Measurements from ENCODE around the gene NADK2.
"Not testable (repeated sequence)": the region's sequence is repeated elsewhere in the genome, so short reads cannot be mapped to it uniquely, and the experiment has no call there.

Gene NADK2

DNA sequence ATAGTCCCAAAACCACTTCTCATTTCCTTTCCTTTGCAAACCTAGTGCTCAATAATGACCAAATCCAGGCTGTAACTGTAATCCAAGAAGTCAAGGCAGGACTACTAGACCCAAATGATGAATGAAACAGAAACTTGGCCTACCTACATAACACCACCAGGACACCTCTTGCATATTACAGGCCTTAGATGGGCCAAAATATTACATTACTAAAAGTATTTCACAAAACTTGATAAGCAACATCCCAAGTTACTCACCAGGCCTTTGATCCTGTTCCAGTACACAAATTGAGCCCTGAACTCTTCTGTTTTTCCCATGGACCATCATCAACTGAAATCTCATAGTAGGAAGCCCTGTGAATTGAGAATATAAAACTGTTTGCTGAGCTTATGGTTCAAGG is 34.8 kb downstream of the NADK2 start:
- DNase-seq (ENCODE audit: low read depth) = no peak

DNA sequence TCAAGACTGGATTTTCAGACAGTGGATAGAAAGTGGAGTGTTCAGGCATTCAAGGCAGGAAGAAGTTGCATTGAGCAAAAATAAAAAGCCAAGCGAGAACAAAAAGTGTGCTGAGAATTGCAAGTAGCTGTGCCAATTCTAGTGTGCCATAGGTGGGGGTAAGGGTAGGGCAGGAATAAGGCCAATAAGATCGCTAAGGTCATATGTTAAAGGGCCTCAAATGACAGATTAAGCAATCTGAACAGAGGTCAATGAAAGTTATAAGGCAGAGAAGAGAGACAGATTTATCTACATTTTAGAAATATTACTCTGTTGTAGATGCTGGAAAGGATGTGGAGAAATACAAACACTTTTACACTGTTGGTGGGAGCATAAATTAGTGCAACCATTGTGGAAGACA is 36.4 kb downstream of the NADK2 start:
- DNase-seq (ENCODE audit: low read depth) = no peak

DNA sequence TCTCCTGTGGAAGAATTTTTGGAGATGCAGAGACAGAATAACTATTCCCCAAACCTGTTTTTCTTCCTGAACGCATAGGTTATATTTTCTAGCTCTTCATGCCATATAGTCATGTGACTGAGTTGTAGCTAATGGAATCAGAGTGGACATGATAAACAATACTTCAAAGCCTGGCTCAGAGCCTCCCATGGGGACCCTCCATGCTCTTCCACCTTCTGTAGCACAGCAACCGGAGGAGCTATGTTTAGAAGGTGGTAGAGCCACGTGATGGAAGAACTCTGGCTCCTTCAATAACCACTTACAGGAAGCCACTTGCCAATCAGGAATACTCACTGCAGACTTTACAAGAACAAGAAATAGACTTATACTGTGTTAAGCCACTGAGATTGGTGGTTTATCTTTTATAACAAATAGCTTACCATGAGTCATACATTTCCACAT is 39.2 kb downstream of the NADK2 start:
- no peak for DNase-seq (ENCODE audit: low read depth)

DNA sequence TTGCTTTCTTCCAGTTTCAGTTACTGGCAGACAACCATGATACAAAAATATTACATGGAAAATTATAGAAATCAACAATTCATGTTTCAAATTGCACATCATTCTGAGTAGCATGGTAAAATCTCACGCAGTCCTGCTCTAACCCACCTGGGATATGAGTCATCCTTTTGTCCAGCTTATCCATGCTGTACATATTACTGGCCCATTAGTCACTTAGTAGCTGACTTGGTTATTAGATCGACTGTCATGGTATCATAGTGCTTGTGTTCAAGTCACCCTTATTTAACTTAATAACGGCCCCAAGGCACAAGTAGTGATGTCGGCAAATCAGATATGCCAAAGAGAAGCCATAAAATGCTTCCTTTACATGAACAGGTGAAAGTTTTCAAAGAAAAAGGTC is 41.2 kb downstream of the NADK2 start:
- no peak for DNase-seq (ENCODE audit: low read depth)

DNA sequence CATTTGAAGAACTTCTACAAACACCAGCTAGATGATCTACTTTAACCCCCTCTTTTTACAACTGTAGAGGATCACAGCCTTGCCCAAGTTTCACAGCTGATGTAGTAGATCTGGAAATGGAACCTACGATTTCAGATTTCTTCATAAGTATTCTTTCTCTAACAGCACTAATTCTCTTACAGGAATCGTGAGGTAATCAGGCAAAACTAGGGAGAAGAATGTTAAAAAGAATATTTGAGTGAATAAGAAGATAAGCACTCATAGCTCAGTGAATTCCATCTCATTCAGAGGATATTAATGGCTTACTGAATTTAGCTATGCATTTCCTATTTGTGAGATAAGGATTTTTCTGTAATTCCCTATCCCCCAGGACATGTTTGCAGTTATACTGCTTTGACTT is 42.1 kb downstream of the NADK2 start:
- DNase-seq (ENCODE audit: low read depth) = no peak

DNA sequence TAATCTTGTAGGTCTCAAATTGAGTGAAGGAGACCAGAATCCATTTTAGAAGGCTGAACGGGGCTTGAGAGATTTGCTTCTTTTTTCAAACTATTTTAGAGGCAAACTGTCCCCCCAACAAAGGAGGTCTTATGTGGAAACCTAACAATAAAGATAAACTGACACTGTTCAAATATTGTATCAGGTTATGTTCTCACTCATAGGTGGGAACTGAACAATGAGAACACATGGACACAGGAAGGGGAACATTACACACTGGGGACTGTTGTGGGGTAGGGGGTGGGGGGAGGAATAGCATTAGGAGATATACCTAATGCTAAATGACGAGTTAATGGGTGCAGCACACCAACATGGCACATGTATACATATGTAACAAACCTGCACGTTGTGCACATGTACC is 42.9 kb downstream of the NADK2 start:
- not testable (repeated sequence) for DNase-seq (ENCODE audit: low read depth)

DNA sequence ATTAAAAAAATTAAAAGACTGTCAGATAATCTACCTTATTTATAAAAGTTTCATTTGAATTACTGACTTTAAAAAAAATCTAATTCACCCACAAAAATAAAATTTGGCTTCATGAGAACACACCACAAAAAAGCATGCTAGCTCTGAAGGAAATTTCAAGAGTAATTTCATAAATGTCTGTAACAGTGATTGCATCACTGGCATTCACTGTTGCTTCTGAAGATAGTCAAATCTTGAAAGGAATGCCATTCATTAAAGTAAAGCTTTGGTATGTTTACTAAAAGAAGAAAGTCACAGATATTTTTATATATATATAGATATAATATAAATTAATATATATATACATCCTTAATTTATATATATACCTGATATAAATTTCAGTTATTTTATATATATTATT is 43.4 kb downstream of the NADK2 start:
- DNase-seq (ENCODE audit: low read depth) = no peak

DNA sequence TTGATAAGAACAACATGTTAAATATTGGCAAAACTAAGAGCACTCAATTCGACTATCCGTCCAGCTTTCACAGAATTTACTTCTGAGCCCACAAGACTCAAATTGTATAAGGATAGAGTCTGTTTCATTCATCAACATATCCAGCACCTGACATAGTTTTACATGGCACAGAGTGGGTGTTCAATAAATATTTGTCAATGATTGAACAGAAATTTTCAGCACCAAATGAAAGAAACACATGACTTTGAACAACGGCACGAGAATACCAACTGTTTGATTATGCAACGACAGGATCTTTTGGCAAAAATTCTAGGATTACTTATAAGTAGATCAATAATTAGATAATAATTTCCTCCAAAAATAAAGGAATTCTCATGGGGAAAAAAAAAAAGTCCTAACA is 48.0 kb downstream of the NADK2 start:
- no peak for DNase-seq (ENCODE audit: low read depth)

DNA sequence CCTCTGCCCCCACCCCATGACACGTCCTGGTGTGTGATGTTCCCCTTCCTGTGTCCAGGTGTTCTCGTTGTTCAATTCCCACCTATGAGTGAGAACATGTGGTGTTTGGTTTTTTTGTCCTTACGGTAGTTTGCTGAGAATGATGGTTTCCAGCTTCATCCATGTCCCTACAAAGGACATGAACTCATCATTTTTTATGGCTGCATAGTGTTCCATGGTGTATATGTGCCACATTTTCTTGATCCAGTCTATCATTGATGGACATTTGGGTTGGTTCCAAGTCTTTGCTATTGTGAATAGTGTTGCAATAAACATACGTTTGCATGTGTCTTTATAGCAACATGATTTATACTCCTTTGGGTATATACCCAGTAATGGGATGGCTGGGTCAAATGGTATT is 57.3 kb downstream of the NADK2 start:
- not testable (repeated sequence) for DNase-seq (ENCODE audit: low read depth)

DNA sequence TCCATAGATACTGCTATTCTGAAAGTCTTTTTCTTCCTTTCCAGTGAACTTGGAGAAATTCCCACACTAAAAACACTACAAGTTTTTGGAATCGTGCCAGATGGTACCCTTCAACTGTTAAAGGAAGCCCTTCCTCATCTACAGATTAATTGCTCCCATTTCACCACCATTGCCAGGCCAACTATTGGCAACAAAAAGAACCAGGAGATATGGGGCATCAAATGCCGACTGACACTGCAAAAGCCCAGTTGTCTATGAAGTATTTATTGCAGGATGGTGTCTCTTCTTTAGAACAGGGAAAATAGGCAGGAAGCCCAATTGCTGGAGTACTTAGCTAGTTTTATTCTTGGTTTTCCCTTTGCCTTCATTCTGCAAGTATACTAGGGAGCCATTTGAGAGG is 60.0 kb downstream of the NADK2 start:
- DNase-seq (ENCODE audit: low read depth) = no peak

DNA sequence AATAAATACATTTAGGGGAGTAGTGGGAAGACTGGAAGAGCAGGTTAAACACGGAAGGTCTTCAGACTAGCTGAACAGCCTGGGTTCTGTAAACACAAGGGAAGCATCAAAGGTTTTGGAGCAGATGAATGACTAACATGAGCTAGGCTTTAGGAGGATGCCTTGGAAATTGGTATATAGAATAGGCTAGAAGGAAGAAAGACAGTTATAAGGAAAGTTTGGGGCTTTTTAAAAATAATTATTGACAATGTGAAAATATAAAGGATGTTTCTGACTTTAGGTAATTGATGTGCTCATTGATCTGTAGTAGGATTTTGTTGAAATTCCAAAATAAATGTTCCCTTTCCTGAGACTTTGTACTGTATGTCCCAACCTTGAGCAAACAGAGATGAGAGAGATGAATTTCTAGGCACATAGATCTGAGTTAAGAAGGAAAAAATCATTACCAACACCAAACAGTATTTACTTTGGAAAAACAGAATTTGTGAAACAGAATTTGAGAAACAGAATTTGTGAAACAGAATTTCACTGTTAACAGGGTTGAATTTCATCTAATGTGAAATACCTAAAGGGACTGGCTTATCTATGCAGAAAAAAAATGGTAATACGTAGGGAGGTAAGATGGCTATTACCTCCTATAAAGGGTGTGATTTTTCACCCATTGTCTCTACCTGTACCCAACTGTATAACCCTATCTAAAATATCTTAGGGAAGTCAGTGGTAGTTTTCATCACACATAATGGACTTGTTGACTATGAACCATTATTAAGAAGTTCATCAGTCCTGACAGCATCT is 61.0 kb downstream of the NADK2 start:
- DNase-seq (ENCODE audit: low read depth) = no peak

DNA sequence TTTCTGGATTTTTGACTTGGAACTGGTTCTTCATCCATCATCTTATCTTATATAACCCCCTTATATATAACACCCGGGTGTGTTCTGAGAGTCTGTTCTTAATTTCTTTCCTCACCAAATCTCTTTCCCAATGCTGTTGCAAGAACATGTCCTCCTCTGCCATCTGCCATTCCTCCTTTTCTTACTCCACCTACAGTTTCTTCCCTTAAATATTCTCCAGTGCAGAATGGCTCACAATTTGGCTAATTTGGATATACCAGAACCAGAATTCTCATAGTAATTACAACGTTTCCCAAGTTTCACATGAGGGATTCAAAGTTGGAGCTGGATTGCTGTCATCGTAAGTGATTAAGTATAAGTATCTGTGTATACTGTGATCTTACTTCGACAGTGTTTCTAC is 61.8 kb downstream of the NADK2 start:
- DNase-seq (ENCODE audit: low read depth) = no peak

DNA sequence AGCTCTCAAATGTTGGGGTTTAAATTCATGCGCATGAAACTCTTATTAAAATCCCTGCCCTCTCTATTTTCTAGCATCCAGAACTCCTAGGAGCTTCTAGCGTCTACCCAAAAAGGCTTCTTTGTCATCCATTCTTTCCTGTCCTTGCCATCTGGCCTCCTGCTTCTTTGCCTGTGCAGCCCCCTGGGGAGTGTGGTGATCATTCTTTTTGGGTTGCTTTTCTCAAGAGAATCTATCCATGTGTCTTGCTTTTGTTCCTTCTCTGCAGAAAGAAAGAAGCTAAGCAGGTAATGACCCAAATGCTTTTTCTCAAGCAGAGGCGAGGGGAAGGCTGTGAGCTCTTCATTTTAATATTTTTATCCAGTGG is 63.2 kb downstream of the NADK2 start:
- no peak for DNase-seq (ENCODE audit: low read depth)

DNA sequence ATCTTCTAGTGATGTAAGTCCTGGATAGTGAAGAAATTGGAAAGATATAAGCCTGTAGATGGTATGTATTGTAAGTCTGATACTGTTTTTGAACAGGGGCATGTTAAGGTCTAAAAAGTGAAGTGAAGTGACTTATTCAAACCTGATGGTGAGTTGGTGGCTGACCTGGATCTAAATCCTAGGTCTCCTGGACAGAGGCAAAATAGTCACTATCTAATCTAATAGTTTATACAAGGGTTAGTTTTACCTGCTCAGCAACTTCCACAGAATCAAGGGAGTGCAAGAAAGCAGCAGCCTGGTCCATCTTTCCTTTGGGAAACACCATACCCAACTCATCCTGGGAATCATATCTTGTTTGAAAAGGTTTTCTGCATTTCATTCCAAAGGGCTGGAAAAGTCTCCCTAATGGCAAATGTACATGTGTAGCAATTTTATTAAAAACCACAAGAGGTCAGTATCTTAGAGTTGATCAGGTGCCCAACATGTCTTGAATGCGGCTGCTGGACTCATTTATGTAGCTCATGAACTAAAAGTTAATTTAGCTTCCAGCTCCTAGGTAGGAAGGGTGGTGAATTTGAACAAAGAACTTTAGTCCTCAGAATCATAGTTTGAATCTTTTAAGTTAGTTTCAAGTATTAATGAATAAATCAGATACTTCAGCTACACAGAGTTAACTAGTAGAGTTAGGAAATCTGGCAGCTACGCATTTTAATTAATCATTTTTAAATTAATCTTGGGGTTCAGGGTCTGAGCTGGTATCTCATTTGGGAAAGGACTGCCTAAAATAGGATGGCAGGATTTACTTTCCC is 63.8 kb downstream of the NADK2 start:
- DNase-seq (ENCODE audit: low read depth) = peak; percentile 37

DNA sequence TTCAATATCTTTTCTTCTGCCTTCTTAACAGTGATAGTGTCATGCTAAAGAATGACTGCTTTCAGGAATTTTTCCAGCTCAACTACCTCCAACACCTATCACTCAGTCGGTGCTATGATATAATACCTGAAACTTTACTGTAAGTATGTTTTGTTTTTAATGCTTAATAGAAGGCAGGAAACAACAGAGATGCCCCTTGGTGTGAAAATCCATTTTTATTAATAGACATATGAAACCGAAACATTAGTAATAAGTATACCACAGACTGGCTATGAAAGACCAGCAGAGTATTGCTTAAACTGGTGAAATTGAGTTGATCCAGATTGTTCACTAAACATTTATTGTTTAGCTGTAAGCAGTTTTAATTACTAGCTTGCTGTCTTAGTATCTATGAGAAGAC is 64.6 kb downstream of the NADK2 start:
- no peak for DNase-seq (ENCODE audit: low read depth)

DNA sequence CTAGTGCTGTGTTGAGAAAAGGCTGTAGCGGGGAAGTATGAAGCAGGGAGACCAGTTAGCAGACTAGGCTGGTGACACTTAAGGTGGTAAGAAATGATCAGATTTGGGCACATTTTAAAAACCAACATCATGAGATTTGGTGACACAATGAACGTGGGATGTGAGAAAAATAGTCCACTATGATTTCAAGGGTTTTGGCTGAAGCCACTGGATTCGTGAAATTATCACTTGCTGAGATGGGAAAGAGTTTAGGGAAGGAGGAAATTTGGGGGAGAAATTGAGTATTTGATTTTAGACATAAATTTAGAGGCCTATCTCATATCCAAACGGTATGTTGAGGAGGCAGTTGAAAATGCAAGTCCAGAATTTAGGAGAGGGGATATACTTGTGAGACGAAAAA is 66.7 kb downstream of the NADK2 start:
- no peak for DNase-seq (ENCODE audit: low read depth)

DNA sequence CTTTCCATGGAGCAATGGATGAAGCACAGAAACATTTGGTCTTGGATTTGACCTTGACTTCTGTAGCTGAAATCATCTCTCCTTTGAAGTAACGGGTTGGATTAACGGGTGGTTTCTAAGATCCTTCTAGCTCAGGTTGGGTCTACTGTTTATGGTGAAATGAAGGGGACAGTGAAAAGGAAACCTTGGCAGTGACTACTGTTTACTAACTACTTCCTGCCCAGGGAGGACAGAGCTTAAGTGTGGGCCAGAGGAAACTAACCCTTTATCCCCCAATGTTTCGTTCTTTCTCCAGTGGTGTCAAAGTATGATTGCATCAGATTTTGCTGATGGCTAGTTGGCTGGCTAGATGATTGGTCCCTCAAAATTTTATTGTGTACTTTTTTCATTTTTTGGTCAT is 67.6 kb downstream of the NADK2 start:
- no peak for DNase-seq (ENCODE audit: low read depth)

DNA sequence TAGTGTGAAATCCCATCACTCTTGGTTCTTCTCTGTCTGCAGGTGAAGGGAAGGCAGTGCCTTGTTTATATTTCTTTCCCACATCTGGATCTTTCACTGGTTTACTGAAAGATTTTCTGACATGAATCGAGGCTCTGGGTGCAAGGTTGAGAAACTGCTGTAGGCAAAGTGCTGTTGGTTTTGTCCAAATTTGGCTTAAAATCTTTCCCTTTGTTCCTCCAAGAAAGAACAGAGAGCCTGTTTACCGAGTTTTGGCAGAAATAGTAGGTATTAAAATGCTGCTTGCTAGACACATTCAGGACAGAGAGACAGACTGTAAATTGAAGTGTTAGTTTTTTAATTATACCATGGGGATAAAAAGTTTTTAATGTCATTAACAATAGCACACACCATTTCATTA is 68.3 kb downstream of the NADK2 start:
- DNase-seq (ENCODE audit: low read depth) = no peak

DNA sequence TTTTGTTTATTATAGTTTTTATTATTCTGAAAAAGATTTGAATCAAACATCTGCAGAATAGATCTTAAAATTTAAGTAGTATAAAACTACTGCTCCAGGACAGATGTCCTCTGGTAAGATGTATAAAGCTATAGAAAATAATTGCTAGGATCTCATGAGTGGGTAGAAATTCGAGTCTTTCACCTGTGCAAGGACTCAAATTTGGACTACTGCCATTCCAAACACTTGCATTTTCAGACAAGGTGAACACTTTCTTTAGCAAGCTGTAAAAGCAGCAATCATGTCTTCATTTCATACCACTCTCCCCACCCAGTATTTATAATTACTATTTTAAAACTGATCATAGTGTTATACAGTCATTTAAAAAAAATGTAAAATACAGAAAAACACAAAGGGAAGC is 69.1 kb downstream of the NADK2 start:
- no peak for DNase-seq (ENCODE audit: low read depth)

DNA sequence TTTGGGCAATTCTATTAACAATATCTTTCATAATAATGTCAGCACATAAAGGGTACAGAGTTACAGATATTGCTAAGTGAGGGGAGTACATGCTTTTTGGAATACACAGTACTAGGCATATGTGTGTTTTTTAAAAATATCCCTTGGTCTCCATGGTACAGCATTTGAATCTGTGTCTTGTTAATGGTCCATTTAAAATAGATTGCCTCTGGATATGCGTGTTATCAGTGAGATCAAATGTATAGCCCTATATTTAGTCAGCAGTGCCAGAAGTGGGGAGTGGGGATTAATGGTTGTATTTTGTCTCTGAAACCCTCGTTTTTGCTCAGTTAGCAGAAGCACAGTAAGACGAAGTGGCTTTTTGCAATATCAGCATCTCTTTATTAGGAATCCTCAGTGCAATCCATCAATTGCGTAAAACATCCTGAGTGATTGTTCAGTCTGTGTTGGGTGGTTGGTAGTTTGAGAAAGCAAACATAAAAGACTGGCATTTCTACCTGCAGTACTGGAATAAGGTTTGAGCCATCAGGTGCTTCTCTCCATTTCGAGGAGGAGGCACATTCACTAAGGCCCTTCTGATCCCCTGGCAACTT is 70.8 kb downstream of the NADK2 start:
- no peak for DNase-seq (ENCODE audit: low read depth)

DNA sequence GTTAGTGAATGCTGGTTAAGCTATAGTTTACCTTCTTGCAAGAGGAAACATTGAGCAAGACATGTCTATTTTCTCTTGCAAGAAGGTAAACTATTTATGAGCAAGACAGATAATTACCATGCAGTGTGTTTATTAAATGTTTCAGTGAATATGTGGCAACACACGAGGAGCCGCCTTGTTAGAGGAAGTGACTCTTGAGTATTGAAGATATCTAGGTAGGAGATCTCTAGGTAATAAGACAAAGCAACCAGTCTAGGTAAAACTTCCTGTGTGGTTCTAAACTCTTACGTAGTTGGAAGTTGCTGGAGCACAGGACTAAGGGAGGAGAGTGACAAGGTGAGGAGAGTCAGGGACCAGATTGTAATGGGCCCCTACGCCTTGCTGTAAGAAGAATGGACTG is 73.0 kb downstream of the NADK2 start:
- DNase-seq (ENCODE audit: low read depth) = no peak

DNA sequence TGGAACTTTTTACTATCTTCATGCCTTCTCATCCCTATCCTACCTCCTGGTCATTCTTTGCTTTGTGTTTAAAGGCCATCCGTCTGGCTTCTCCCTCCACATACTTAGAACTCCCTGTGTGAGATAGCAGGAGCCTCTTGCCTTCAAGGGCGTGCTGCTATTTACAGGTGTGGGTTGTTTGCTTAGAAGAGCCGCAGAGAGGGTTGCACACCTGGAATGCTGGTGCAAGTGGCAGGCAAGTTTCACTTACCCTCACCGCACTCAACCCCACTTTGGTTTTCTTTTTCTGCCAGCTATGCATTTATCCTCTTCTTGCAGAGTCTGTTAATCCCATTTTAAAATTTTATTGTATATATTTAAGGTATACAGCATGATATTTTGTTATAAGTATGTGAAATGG is 77.3 kb downstream of the NADK2 start:
- no peak for DNase-seq (ENCODE audit: low read depth)

DNA sequence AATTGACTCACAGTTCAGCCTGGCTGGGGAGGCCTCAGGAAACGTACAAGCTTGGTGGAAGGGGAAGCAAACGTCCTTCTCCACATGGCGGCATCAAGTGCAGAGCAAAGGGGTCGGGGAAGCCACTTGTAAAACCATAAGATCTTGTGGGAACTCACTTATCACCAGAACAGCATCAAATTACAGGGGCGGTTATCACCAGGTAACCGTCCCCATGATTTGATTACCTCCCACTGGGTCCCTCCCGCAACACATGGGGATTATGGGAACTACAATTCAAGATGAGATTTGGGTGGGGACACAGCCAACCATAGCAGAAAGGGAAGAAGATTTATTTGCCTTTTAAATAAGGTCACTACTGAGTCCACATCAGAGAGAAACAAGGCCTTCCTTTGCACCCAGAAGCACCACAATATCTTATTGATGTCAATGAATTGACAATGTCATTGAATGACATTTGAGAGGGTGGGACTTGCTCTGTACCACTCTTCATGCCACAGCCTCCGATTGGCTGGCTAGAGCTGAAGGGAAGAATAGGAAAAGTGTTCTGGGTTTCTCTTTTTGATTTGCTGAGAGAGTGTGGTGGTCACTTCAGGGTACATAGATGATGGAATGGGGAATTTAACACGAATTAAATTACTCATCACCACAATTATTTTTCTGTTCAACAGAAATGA is 78.8 kb downstream of the NADK2 start:
- DNase-seq (ENCODE audit: low read depth) = no peak
